Ishikawa (cell line): ENCODE data around the gene SPATA1.

Experiments used
- CEBPB ChIP-seq: IDR thresholded peaks from 2 replicates; pipeline ENCODE4 v1.6.1; 2012
- CREB1 ChIP-seq: IDR thresholded peaks from 2 replicates; pipeline ENCODE4 v1.6.1; 2012; ENCODE audit warnings: low read depth
- EGR1 ChIP-seq: IDR thresholded peaks from 2 replicates; pipeline ENCODE4 v1.6.1; 2012
- EP300 ChIP-seq: IDR thresholded peaks from 2 replicates; pipeline ENCODE4 v1.6.1; 2012; ENCODE audit warnings: borderline replicate concordance
- FOXM1 ChIP-seq: IDR thresholded peaks from 2 replicates; pipeline ENCODE4 v1.6.1; 2012; ENCODE audit warnings: low read depth, borderline replicate concordance
- NFIC ChIP-seq: IDR thresholded peaks from 2 replicates; pipeline ENCODE4 v1.6.1; 2012
- RAD21 ChIP-seq: IDR thresholded peaks from 2 replicates; pipeline ENCODE4 v1.6.1; 2012; ENCODE audit warnings: low read depth
- TAF1 ChIP-seq: IDR thresholded peaks from 2 replicates; pipeline ENCODE4 v1.6.1; 2012; ENCODE audit warnings: low read depth, mild to moderate bottlenecking
- TCF12 ChIP-seq: IDR thresholded peaks from 2 replicates; pipeline ENCODE4 v1.6.1; 2012; ENCODE audit warnings: low read depth
- TEAD4 ChIP-seq: IDR thresholded peaks from 2 replicates; pipeline ENCODE4 v1.6.1; 2012
- YY1 ChIP-seq: IDR thresholded peaks from 2 replicates; pipeline ENCODE4 v1.6.1; 2012; ENCODE audit warnings: low read depth
- ZBTB7A ChIP-seq: IDR thresholded peaks from 2 replicates; pipeline ENCODE4 v1.6.1; 2012; ENCODE audit warnings: low read depth
- TF ChIP-seq, protein P1 (sequence below): IDR thresholded peaks from 2 replicates; pipeline ENCODE4 v1.6.1; 2012
- TF ChIP-seq, protein P2 (sequence below): IDR thresholded peaks from 2 replicates; pipeline ENCODE4 v1.6.1; 2012
- TF ChIP-seq, protein P3 (sequence below): IDR thresholded peaks from 2 replicates; pipeline ENCODE4 v1.6.1; 2012; ENCODE audit warnings: low read depth, mild to moderate bottlenecking

SPATA1 gene

DNA sequence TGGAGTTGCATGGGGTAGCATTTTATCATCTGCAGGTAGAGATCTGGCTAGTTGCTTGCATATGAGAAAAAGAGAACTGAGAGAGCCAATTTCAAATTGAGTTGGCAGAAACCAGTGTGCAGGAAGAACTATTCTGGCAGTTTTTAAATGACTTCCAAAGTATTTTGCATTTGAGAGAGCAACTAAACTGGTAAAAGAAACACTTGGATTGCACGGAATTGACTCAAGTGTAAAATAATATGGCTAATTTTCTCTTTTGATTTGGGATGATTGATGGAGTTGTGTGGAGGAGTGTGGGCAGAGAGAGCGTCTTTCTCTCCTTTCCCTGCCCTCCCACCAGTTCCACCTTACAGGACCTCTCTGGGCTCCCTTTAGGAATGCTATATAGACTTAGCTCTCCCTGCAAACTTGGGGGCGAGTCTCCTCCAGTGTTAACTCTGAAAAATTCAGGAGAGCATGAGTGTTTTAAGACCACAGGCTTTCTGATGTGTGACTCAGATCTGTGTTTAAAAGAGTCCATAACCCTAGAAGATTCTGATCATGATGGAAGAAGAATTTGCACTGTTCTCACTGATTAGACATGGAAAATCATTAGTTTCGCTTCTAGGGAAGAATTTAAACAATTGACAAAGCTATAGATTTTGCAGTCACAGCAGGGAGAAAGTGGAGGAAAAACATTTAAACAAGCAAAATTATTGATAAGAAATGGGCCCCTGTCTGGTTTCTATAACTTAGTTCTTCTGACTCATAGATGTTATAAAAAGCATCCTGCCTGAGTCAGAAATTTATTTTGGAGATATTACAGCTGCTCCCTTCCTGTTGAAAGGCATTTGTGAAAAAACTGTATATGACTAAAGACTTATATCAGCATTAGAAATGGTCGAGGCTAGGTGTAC is 92.9 kb downstream of the SPATA1 start:
- TF ChIP-seq TAF1 (no peak), FOXM1 (no peak), EP300 (no peak), NFIC (no peak), TCF12 (no peak), CREB1 (no peak), RAD21 (no peak), EGR1 (no peak), TEAD4 (no peak), CEBPB (no peak), ZBTB7A (no peak), YY1 (no peak)
- TF ChIP-seq, protein P1, sequence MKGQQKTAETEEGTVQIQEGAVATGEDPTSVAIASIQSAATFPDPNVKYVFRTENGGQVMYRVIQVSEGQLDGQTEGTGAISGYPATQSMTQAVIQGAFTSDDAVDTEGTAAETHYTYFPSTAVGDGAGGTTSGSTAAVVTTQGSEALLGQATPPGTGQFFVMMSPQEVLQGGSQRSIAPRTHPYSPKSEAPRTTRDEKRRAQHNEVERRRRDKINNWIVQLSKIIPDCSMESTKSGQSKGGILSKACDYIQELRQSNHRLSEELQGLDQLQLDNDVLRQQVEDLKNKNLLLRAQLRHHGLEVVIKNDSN, result no peak
- TF ChIP-seq, protein P2, sequence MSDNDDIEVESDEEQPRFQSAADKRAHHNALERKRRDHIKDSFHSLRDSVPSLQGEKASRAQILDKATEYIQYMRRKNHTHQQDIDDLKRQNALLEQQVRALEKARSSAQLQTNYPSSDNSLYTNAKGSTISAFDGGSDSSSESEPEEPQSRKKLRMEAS, result no peak
- TF ChIP-seq, protein P3, sequence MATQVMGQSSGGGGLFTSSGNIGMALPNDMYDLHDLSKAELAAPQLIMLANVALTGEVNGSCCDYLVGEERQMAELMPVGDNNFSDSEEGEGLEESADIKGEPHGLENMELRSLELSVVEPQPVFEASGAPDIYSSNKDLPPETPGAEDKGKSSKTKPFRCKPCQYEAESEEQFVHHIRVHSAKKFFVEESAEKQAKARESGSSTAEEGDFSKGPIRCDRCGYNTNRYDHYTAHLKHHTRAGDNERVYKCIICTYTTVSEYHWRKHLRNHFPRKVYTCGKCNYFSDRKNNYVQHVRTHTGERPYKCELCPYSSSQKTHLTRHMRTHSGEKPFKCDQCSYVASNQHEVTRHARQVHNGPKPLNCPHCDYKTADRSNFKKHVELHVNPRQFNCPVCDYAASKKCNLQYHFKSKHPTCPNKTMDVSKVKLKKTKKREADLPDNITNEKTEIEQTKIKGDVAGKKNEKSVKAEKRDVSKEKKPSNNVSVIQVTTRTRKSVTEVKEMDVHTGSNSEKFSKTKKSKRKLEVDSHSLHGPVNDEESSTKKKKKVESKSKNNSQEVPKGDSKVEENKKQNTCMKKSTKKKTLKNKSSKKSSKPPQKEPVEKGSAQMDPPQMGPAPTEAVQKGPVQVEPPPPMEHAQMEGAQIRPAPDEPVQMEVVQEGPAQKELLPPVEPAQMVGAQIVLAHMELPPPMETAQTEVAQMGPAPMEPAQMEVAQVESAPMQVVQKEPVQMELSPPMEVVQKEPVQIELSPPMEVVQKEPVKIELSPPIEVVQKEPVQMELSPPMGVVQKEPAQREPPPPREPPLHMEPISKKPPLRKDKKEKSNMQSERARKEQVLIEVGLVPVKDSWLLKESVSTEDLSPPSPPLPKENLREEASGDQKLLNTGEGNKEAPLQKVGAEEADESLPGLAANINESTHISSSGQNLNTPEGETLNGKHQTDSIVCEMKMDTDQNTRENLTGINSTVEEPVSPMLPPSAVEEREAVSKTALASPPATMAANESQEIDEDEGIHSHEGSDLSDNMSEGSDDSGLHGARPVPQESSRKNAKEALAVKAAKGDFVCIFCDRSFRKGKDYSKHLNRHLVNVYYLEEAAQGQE, result no peak

DNA sequence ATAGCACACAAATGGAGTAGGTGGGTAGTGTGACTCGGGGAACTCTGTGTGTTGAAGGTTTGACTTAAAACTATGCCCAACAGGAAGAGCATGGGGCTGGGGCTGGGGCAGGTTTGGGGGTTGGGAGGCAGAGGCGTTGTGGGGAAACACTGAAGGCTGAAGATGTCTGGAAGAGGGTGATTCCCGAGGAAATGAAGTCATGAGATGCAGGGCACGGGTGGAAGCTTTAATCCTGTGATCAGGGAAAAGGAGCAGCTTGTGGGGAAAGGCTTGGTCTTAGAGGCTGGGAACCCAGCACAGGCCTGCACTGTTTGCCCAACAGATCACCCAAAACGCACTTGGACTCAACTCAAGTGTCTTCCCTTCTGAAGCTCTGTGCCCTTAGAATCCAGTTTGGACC is 94.6 kb downstream of the SPATA1 start:
- no peak for TF ChIP-seq TAF1
- no peak for TF ChIP-seq ZBTB7A
- no peak for TF ChIP-seq CEBPB
- TF ChIP-seq, protein P2, result no peak
- TF ChIP-seq EP300, result no peak
- no peak for TF ChIP-seq FOXM1
- TF ChIP-seq, protein P1, result no peak
- TF ChIP-seq EGR1, result no peak
- no peak for TF ChIP-seq TCF12

DNA sequence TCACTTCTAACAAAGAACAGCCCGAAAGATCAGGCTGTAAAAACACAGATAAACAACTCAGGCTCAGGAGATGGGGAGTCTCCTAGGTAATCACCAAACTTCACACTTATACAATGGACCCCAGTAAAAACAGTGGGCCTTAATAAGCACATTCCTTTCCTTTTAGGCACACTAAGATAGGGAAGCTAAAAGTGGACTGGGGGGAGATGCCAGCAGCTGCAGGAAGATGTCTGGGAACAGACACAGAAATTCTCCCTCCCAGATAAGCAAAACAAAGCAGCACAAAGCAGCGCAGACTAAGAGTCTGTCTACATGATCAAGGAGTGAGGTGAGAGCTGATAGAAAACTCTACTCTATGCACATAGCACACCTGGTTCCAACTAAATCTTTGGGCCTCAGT is 97.0 kb downstream of the SPATA1 start:
- TF ChIP-seq ZBTB7A, result no peak
- TF ChIP-seq TEAD4, result no peak
- TF ChIP-seq, protein P2, result no peak
- TF ChIP-seq TAF1, result no peak
- TF ChIP-seq NFIC, result no peak
- TF ChIP-seq TCF12, result no peak
- TF ChIP-seq, protein P1, result no peak
- no peak for TF ChIP-seq FOXM1
- no peak for TF ChIP-seq RAD21
- TF ChIP-seq CREB1, result no peak
- no peak for TF ChIP-seq EP300
- TF ChIP-seq, protein P3, result no peak
- TF ChIP-seq YY1, result no peak
- no peak for TF ChIP-seq EGR1
- no peak for TF ChIP-seq CEBPB

DNA sequence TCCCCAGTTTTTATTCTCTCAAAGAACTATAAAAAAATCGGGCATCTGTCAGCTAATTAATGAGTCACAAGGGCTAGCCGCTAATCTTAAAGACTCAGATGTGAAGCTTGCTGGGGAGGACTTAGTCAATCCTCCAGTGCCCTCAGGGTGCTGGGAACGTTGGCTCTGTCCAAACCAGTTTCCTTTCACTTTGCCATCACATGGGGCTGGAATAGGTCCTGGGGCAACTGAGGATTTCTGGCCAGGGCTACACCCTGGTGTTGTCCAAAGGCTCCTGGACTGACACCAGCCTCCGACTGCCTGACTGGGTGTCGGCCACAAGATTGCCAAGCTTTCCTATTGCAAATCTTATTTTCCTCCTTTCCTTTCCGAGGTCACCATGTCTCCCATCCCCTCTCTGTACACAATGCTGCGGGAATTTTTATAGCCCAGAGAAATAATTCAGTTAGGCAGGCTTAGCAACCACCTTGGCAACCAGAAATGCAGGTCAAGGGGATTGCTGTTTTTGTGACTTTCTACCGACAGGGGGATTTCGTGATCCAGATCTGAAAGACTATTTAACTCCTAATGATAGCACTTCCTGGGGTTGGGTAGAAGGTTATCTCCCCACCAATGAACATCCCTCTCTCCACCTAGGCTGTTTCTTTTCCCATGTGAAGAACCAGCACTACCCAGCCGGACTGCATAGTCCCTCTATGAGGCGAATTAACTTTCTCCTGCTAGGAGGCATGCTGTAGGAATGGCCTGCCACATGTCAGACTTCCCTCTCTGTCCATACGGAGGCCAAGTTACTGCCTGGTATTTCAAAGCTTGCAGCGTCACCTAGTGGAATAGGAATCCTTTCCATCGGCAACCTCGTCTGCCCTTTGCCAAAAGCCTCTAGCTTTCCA is 98.0 kb downstream of the SPATA1 start:
- TF ChIP-seq FOXM1 (no peak), RAD21 (0 out of 2 replicates have a peak, but pooled peaks have one; percentile 6), YY1 (no peak)
